ENCODE results near the gene AHNAK. TPM values are rescaled to one million over a fixed set of nuclear protein-coding genes. Genes with fewer than 3 reads are reported as not detected.

The AHNAK gene
- total RNA-seq, 1 donor from 2014 or later, result 246 TPM

DNA sequence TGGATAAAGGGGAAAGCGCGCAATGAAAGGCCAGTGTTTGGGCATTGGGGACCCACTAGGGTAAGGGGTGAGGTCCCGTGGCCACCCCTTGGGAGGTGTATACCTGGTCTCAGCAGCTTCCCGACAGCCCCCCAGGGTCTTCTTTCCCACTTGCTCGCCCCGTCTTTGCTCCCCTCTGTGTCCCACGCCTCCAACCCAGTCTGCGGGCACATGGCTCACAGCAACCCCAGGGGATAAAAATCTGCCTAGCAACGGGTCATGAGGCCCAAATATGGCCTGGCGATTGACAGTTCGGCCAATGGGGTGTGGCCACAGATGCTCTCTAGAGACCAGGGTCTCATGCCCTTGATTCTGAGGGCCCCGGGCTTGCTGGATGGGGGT, 41.6 kb downstream of the AHNAK start:
- Mint-ChIP-seq H3K27me3 (peaks cover 15% of the 10 kb centered on the region), H3K27ac (no peak overlapping the region), H3K36me3 (ENCODE audit: low read depth) (no peaks in the 10 kb centered on the region), H3K4me1 (peaks cover 8% of the 10 kb centered on the region), H3K4me3 (no peak overlapping the region), H3K9me3 (no peaks in the 10 kb centered on the region)
- TF ChIP-seq, protein P1, sequence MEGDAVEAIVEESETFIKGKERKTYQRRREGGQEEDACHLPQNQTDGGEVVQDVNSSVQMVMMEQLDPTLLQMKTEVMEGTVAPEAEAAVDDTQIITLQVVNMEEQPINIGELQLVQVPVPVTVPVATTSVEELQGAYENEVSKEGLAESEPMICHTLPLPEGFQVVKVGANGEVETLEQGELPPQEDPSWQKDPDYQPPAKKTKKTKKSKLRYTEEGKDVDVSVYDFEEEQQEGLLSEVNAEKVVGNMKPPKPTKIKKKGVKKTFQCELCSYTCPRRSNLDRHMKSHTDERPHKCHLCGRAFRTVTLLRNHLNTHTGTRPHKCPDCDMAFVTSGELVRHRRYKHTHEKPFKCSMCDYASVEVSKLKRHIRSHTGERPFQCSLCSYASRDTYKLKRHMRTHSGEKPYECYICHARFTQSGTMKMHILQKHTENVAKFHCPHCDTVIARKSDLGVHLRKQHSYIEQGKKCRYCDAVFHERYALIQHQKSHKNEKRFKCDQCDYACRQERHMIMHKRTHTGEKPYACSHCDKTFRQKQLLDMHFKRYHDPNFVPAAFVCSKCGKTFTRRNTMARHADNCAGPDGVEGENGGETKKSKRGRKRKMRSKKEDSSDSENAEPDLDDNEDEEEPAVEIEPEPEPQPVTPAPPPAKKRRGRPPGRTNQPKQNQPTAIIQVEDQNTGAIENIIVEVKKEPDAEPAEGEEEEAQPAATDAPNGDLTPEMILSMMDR (IDR thresholded peaks at IDR 0.05), result no peak
- no peak for ATAC-seq (ENCODE audit: low read depth)
- DNase-seq, result no peak
- intact Hi-C loops (cut with micrococcal nuclease), result loop anchor here (5.0 kb wide), 1 partner anchor 37 kb away; no protein-coding TSS in a partner anchor
- CTCF ChIA-PET, result no interaction called here
- POLR2A ChIA-PET, result interaction anchor here (0.6 kb wide), 1 partner anchor 1031 kb away, joined by 3 read pairs; no protein-coding TSS in a partner anchor

- Mint-ChIP-seq H3K4me3 (no peak overlapping the region), H3K36me3 (ENCODE audit: low read depth) (no peaks in the 10 kb centered on the region), H3K4me1 (peaks cover 8% of the 10 kb centered on the region), H3K27me3 (peaks cover 15% of the 10 kb centered on the region), H3K9me3 (no peaks in the 10 kb centered on the region), H3K27ac (no peak overlapping the region)
- ATAC-seq (ENCODE audit: low read depth) (no peak), DNase-seq (no peak)
- TF ChIP-seq, protein P1 (IDR thresholded peaks at IDR 0.05), result no peak
- intact Hi-C loops (cut with micrococcal nuclease), result no loop called here
- CTCF ChIA-PET, result no interaction called here
- POLR2A ChIA-PET, result interaction anchor here (0.5 to 0.6 kb wide), 2 partner anchors 187 to 1032 kb away, joined by 3 to 5 read pairs; no protein-coding TSS in a partner anchor
Observed at GRCh38 chr11:62504158-62504973, 42.2 kb downstream of the AHNAK start.

DNA sequence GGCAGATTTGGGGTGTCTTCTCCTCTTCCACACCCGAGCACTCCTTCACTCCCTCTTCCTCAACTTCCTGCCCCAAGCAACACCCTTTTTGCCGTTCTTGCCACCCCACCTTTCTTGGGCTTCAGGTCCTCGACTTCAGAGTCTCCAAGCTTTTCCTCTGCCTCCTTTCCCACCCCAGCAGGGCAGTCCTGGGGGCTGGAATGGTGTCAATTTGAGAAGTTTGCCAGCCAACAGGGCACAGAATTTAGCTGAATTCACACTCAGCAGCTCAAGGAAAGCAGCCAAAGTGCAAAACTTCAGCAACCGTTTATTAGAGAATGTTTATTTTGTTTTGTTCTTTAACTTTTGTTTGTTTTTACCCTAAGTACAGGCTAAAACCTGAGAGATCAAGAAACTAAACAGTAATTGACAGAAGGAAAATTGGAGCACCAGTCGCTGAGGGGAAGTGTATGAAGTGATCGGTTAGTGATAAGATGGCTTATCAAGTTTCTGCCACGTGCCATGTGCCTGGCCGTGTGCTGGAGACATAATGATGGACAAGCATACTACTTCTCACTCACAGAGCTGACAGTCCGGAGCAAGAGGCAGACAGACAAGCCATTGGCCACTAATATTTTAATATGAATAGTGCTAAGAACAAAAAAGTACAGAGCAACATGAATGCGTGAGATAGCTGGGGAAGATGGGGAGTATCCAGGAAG, 44.4 kb downstream of the AHNAK start:
- POLR2A ChIA-PET, result no interaction called here
- no peak overlapping the region for H3K27ac Mint-ChIP-seq
- TF ChIP-seq, protein P1 (IDR thresholded peaks at IDR 0.05), result no peak
- H3K4me3 Mint-ChIP-seq, result no peak overlapping the region
- CTCF ChIA-PET, result interaction anchor here (1.0 kb wide), 1 partner anchor 78 kb away, joined by 3 read pairs; no protein-coding TSS in a partner anchor
- H3K9me3 Mint-ChIP-seq, result no peaks in the 10 kb centered on the region
- DNase-seq (no peak), ATAC-seq (ENCODE audit: low read depth) (no peak)
- H3K36me3 Mint-ChIP-seq (ENCODE audit: low read depth), result no peaks in the 10 kb centered on the region
- H3K27me3 Mint-ChIP-seq, result peaks cover 15% of the 10 kb centered on the region
- no peaks in the 10 kb centered on the region for H3K4me1 Mint-ChIP-seq
- intact Hi-C loops (cut with micrococcal nuclease), result no loop called here

- ATAC-seq (ENCODE audit: low read depth), result no peak
- H3K4me1 Mint-ChIP-seq, result no peaks in the 10 kb centered on the region
- H3K27ac Mint-ChIP-seq, result no peak overlapping the region
- no peaks in the 10 kb centered on the region for H3K9me3 Mint-ChIP-seq
- H3K27me3 Mint-ChIP-seq, result peaks cover 15% of the 10 kb centered on the region
- no peaks in the 10 kb centered on the region for H3K36me3 Mint-ChIP-seq (ENCODE audit: low read depth)
- no peak overlapping the region for H3K4me3 Mint-ChIP-seq
- intact Hi-C loops (cut with micrococcal nuclease), result no loop called here
- no peak for DNase-seq
- CTCF ChIA-PET, result interaction anchor here (1.0 kb wide), 1 partner anchor 77 kb away, joined by 3 read pairs; no protein-coding TSS in a partner anchor
- POLR2A ChIA-PET, result no interaction called here
- TF ChIP-seq, protein P1 (IDR thresholded peaks at IDR 0.05), result no peak
Observed at GRCh38 chr11:62501432-62501891, 45.1 kb downstream of the AHNAK start.

DNA sequence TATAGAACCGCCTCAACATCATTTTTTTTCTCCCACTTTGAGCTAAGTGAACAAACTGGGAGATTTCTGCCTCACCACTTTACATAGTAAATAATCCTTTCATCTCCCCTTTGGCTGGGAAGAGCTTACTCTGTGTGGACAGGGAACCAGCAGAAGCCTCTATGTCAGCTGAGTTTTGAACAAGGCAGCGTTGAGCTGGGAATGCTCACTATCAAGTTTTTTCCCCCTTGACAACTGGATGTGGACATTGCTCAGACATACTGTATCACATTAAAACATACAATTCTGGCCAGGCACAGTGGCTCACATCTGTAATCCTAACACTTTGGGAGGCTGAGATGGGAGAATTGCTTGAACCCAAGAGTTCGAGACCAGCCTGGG, 46.0 kb downstream of the AHNAK start:
- TF ChIP-seq, protein P1 (IDR thresholded peaks at IDR 0.05), result no peak
- CTCF ChIA-PET, result interaction anchor here (2.0 kb wide), 1 partner anchor 60 kb away, joined by 6 read pairs; no protein-coding TSS in a partner anchor
- no peaks in the 10 kb centered on the region for H3K4me1 Mint-ChIP-seq
- H3K9me3 Mint-ChIP-seq, result no peaks in the 10 kb centered on the region
- no peak overlapping the region for H3K27ac Mint-ChIP-seq
- DNase-seq, result no peak
- H3K36me3 Mint-ChIP-seq (ENCODE audit: low read depth), result no peaks in the 10 kb centered on the region
- POLR2A ChIA-PET, result interaction anchor here (0.7 kb wide), 1 partner anchor 209 kb away, joined by 4 read pairs; no protein-coding TSS in a partner anchor
- peaks cover 13% of the 10 kb centered on the region for H3K27me3 Mint-ChIP-seq
- no peak overlapping the region for H3K4me3 Mint-ChIP-seq
- ATAC-seq (ENCODE audit: low read depth), result no peak
- intact Hi-C loops (cut with micrococcal nuclease), result no loop called here
